HG03280 (cell line): Measurements from ENCODE around the gene MAMDC2.

ENCODE experiments used
- ATAC-seq: cut with Tn5 transposase; IDR thresholded peaks from one replicate; pipeline ENCODE4 v1.9.1; 2021; ENCODE audit warnings: mild to moderate bottlenecking, moderate library complexity; ENCODE audit not compliant: unreplicated experiment

The MAMDC2 gene

GRCh38 chr9:70131296-70131695 lies 87.6 kb downstream of the MAMDC2 start:
- ATAC-seq = no peak

DNA sequence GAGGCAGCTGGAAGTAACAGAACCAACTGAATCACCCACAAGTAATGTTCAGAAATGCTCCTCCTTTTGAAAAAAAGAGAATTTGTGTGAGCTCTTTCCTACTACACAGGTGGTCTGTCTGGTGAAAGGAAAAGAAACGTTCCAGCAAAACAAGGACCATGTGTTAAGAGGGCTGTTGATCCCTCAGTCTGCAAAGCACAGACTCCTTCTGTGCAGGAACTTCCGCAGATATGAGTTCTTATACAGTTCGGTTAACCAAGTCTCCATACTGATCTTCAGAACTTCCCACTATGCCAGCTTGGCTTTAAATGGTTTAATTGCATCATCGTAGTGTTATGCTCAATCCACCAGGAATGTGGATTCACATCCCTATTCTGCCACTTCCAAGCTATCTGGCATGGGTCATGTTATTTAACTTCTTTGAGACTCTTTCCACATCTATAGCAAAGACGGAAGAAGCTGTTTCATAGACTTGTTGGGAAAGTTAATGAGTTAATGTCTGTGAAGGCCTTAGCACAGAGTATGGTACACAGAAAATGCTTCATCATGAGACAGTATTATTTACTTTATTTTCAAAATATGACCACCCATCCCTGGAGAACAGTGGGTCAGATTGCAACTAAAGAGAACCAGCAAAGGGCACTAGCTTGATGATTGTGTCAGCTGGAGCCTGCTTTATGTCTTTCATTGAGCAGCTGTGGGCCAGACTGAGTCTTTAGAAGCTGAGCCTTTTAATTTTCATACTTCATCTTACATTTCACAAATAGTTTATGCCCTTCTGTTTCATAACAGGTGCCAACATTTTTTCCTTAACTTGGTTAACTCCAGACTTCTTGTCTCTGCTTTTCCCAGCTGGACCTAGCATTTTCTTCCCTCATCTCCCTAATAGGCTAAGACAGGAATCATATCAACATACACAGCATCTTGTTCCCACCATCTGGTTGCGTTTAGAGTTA lies 89.9 kb downstream of the MAMDC2 start:
- ATAC-seq = no peak

DNA sequence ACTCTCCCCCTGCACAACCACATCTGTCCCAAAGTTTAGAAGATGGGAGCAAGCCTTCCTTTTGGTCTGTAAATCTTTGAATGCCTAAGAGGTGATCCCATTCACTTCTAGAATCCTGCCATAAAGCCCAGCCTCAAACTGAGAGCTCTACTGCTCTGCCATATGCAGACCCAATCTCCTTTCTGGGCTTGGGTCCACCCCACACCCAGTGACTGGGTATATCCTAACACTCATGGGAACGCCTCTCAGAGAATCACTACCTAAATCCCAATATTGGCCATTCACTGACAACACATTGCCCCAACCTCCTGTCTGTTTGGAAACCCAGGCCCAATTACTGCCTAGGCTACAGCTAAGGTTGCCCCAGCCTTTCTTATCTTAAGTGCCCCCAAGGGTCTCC lies 90.7 kb downstream of the MAMDC2 start:
- ATAC-seq = no peak

- ATAC-seq = no peak
Measured at GRCh38 chr9:70135176-70135575, 91.5 kb downstream of the MAMDC2 start.

- no peak for ATAC-seq
Measured at GRCh38 chr9:70136632-70137031, 93.0 kb downstream of the MAMDC2 start.

- ATAC-seq = no peak
Measured at GRCh38 chr9:70137577-70137976, 93.9 kb downstream of the MAMDC2 start.

DNA sequence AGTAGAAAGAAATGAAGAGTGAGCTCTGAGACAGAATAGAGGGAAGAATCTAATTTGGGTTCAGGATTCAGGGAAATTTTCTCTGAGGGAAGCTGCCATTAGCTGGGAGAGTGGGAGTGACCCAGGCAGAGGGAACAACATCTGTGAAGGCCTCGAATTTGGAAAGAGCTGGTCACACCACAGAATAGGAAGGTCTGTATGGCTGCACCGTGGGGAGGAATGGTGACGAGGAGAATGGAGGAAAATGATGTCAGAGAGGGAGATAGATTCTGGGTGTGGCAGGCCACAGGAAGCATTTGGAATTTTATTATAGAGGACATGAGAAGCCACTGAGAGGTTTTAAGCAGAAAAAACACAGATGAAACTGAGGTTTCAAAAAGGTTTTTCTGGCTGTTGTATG lies 98.5 kb downstream of the MAMDC2 start:
- no peak for ATAC-seq

DNA sequence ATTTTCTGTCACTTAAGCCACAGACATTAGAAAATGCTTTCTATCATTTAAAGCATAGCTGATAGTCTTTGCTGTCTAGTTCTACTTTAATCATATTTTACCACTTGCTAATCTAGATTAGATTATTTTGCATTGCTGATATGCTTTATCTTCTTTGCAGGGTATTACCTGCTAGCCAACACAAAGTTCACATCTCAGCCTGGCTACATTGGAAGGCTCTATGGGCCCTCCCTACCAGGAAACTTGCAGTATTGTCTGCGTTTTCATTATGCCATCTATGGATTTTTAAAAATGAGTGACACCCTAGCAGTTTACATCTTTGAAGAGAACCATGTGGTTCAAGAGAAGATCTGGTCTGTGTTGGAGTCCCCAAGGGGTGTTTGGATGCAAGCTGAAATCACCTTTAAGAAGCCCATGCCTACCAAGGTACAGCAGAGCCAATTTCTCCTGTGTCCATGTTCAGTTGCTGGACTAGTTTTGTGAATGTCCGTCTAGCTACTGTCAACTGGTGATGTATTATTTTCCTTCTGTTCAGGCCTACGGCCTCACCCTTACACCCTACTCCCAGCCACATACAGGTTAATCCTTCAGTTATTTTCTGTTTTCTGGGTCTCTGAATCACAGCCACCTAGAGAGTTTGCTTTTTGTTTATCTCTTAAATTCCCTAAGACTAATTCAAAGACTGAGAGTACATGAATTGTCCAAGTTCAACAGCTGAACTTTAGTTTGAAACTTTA lies 99.9 kb downstream of the MAMDC2 start:
- ATAC-seq = no peak

- no peak for ATAC-seq
Measured at GRCh38 chr9:70144131-70144503, 100.5 kb downstream of the MAMDC2 start.

GRCh38 chr9:70145981-70146380 lies 102.3 kb downstream of the MAMDC2 start:
- ATAC-seq = no peak

DNA sequence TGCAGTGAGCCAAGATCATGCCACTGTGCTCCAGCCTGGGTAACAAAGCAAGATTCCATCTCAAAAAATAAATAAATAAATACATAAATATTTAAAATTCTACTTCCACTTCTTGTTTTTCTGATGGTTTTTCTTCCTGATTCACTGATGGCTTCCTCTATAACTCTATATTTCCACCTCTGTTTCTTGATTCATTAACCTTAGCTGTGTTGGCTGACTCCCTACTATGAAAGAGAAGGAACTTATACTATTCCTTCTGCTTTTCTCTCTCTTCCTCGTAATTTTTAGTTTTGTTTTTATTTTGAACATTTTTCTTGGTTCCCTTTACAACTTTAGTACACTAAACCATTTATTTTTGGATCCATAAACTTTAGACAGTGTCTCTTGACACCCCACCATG lies 103.5 kb downstream of the MAMDC2 start:
- ATAC-seq = no peak

DNA sequence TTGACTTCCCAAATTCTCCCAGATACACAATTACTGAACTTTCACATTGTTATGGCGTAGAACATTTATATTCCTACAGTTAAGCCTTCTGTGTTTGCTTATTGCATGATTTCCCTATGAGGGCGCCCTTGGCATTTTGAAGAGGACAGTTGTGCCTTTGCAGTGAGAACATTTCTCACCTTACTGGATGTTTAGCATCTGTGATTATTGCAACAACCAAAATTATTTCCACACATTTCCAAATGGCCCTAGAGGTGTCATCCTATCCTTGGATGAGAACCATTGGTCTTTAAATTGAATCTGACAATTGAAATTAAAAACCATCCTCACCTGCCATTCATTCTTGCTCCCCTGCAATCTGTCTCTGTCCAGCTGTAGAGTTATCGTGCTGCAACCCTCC lies 104.0 kb downstream of the MAMDC2 start:
- no peak for ATAC-seq

DNA sequence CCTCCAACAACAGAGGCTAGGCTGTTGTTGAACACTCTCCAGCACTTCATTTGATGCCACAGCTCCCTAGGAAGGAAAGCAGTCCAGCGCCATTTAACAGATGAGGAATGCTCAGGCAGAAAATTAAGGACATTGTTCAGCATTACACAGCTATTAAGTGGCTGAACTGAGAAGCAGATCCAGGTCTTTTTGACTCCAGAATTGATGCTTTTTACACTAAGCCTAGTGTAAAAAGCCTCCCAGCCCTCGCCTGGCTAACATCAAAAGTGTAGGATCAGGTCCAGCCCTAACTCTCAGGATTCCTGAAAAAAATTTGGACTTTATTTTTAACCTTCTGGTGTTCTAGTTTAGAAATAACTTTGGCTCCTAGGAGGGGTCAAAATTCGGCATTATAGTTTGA lies 108.7 kb downstream of the MAMDC2 start:
- no peak for ATAC-seq

- no peak for ATAC-seq
Measured at GRCh38 chr9:70156729-70157128, 113.1 kb downstream of the MAMDC2 start.

DNA sequence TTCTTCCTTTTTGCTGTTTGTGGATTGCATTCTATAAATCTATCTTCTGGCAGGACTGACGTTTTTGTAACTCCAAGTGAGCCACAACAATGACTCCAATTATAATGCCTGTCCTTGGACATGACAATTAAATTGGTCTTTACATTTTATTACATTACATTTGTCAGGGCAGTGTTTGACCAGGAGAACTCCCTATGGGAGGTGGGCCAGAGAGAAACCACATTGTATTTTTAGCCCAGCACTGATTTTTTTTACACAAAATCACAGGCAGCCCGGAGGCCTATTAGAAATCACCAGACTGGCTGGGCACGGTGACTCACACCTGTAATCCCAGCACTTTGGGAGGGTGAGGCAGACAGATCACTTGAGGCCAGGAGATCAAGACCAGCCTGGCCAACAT lies 116.0 kb downstream of the MAMDC2 start:
- ATAC-seq = no peak

- no peak for ATAC-seq
Measured at GRCh38 chr9:70160686-70161600, 117.3 kb downstream of the MAMDC2 start.

DNA sequence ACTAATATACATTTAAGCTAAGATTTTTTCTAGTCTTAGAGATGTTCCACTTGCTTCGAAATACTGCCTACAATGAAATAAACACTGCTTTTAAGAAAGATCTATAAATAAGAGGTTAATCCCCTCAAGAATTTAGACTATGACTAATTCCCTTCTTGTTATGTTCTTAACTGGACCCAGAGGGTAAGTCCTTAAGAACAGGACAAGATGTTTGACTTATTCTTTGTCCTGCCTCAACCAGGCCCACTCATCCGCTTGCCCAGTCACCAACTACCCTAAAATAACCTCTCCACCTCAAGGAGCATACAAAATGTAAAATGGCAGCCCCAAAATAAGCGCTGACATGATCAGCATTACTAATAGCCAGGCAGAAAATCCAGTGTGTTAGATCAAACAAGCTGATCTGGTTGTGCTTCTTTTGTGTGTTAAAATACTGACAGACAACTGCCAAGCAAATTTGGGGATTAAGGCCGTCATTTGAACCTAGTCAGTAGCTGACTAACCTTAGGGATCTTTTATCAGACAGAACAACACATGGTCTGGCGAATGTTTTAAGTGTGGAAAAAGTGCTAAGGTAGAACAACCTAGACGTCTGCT lies 121.5 kb downstream of the MAMDC2 start:
- no peak for ATAC-seq

DNA sequence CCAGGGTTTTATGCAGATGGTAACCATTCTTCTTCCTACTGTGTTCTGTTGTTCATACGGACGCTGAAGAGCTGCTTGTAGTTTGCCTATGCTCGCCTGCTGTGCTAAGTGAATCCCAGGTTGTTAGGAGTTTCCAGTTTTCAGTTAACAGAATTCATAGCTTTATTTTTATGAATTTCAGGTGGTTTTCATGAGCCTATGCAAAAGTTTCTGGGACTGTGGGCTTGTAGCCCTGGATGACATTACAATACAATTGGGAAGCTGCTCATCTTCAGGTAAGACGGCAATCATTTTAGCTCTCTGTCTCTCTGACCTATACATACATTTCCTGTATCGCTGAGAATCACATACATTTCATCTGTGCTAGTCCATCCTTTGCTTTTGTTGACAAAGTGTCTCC lies 124.9 kb downstream of the MAMDC2 start:
- no peak for ATAC-seq

DNA sequence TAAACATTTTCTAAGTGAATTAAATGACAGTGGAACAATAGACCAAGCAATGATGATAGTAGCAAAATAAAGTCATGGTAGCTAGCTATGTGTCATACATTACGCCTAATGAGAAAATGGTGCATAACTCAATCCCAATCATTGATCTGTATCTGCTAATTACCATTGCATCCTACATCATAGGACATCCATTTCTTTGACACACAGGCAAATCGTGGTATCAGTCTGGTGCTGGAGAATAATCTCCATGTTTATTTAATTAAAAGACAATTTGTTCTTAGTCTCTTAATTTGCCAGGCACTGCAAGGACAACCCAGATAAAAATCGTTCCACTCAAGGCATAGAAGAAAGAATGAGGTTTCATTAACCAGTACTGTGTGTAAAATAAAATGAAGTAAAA lies 125.6 kb downstream of the MAMDC2 start:
- ATAC-seq = no peak

GRCh38 chr9:70170151-70170790 lies 126.6 kb downstream of the MAMDC2 start:
- ATAC-seq = no peak
